HEK293 (cell line): ENCODE data around the gene TLL1.

Experiments
- CTCF ChIA-PET: fragments of 350-600 bp; formaldehyde crosslinking; extraction: SDS; loops from one replicate; lab custom pipeline; 2021; ENCODE audit warnings: antibody characterized with exemption; lab: Yijun Ruan, JAX
- POLR2A ChIA-PET: fragments of 300-600 bp; formaldehyde crosslinking; extraction: SDS; loops from one replicate; lab custom pipeline; 2020; ENCODE audit warnings: antibody characterized with exemption, inconsistent platforms; lab: Yijun Ruan, JAX
- H3K27ac ChIP-seq: fragments of 200-500 bp; sonication (Bioruptor generic); 2 replicates; pipeline ENCODE4 v1.5.1; 2014; ENCODE audit warnings: low read depth, low read length, control low read depth, inconsistent platforms; ENCODE audit errors: extremely low read depth
- H3K36me3 ChIP-seq, 2 experiments: fragments of 200-500 bp in 1 of 2; sonication (Bioruptor generic) in 1 of 2; 1 replicate in 1 of 2; 2 replicates in 1 of 2; pipeline ENCODE4 v1.5.1; 2014 to 2017; ENCODE audit warnings: inconsistent platforms in 2 of 2, low read length in 2 of 2; ENCODE audit not compliant: control insufficient read depth in 2 of 2, insufficient read depth in 1 of 2
- H3K4me1 ChIP-seq: fragments of 200-500 bp; sonication (Bioruptor generic); 2 replicates; pipeline ENCODE4 v1.5.1; 2014; ENCODE audit warnings: mild to moderate bottlenecking, low read length, inconsistent platforms; ENCODE audit not compliant: control insufficient read depth, insufficient read depth
- H3K4me3 ChIP-seq: 2 replicates; pipeline ENCODE4 v1.5.1; 2011; ENCODE audit warnings: low read depth, mild to moderate bottlenecking, control low read depth, low read length, moderate library complexity
- H3K9me3 ChIP-seq: fragments of 200-500 bp; sonication (Bioruptor generic); 2 replicates; pipeline ENCODE4 v1.5.1; 2014; ENCODE audit warnings: low read depth, low read length, inconsistent platforms; ENCODE audit not compliant: control insufficient read depth, insufficient read depth
- AEBP2 ChIP-seq: fragments of 450-650 bp; formaldehyde crosslinking; IDR thresholded peaks from 2 replicates; pipeline ENCODE4 v1.5.1; 2016; ENCODE audit warnings: missing biosample characterization, missing genetic modification characterization, borderline replicate concordance
- ZBTB8A ChIP-seq: fragments of 450-650 bp; formaldehyde crosslinking; IDR thresholded peaks from 2 replicates; pipeline ENCODE4 v1.5.1; 2016; ENCODE audit warnings: missing biosample characterization, missing genetic modification characterization
- ZNF133 ChIP-seq: fragments of 450-650 bp; formaldehyde crosslinking; IDR thresholded peaks from 2 replicates; pipeline ENCODE4 v1.5.1; 2016; ENCODE audit warnings: missing biosample characterization, missing genetic modification characterization
- ZNF335 ChIP-seq: fragments of 450-650 bp; formaldehyde crosslinking; conservative IDR thresholded peaks from 2 replicates; pipeline ENCODE4 v1.5.1; 2016; ENCODE audit warnings: missing biosample characterization, missing genetic modification characterization
- ZNF416 ChIP-seq: fragments of 450-650 bp; formaldehyde crosslinking; IDR thresholded peaks from 2 replicates; pipeline ENCODE4 v1.5.1; 2016; ENCODE audit warnings: missing biosample characterization, missing genetic modification characterization
- ZNF654 ChIP-seq: fragments of 450-650 bp; formaldehyde crosslinking; IDR thresholded peaks from 2 replicates; pipeline ENCODE4 v1.5.1; 2016; ENCODE audit warnings: low read depth, missing biosample characterization, missing genetic modification characterization
- ZNF791 ChIP-seq: fragments of 450-650 bp; formaldehyde crosslinking; IDR thresholded peaks from 2 replicates; pipeline ENCODE4 v1.5.1; 2016; ENCODE audit warnings: missing biosample characterization, missing genetic modification characterization
- ZSCAN30 ChIP-seq: fragments of 450-650 bp; IDR thresholded peaks from 2 replicates; pipeline ENCODE4 v1.5.1; 2018; ENCODE audit warnings: missing biosample characterization, mild to moderate bottlenecking, missing genetic modification characterization, moderate library complexity
- TF ChIP-seq, protein P1 (sequence below): fragments of 450-650 bp; formaldehyde crosslinking; IDR thresholded peaks from 2 replicates; pipeline ENCODE4; 2016; ENCODE audit warnings: missing biosample characterization, missing genetic modification characterization
- TF ChIP-seq, protein P2 (sequence below): fragments of 450-650 bp; formaldehyde crosslinking; IDR thresholded peaks from 2 replicates; pipeline ENCODE4 v1.5.1; 2017; ENCODE audit warnings: missing biosample characterization, missing genetic modification characterization
- TF ChIP-seq, protein P3 (sequence below): fragments of 450-650 bp; formaldehyde crosslinking; IDR thresholded peaks from 2 replicates; pipeline ENCODE4 v1.5.1; 2016; ENCODE audit warnings: missing biosample characterization, missing genetic modification characterization
- TF ChIP-seq, protein P4 (sequence below): fragments of 450-650 bp; formaldehyde crosslinking; optimal IDR thresholded peaks from 2 replicates; pipeline ENCODE3; 2016; ENCODE audit warnings: missing biosample characterization, mild to moderate bottlenecking, missing genetic modification characterization

The TLL1 gene

GRCh38 chr4:165866019-165866650 lies 6.9 kb upstream of the TLL1 start:
- TF ChIP-seq ZNF335: no peak
- TF ChIP-seq, protein P1, sequence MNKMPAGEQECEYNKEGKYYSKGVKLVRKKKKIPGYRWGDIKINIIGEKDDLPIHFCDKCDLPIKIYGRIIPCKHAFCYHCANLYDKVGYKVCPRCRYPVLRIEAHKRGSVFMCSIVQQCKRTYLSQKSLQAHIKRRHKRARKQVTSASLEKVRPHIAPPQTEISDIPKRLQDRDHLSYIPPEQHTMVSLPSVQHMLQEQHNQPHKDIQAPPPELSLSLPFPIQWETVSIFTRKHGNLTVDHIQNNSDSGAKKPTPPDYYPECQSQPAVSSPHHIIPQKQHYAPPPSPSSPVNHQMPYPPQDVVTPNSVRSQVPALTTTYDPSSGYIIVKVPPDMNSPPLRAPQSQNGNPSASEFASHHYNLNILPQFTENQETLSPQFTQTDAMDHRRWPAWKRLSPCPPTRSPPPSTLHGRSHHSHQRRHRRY (tag by site-specific recombination): no peak
- TF ChIP-seq ZNF791 (tag by site-specific recombination): no peak
- TF ChIP-seq AEBP2: no peak
- no peak for TF ChIP-seq ZNF654 (tag by site-specific recombination)
- POLR2A ChIA-PET: no interaction called here
- no peak overlapping the region for H3K4me3 ChIP-seq
- H3K9me3 ChIP-seq: no peaks in the 10 kb centered on the region
- H3K36me3 ChIP-seq: no peaks in the 10 kb centered on the region
- no peaks in the 10 kb centered on the region for H3K4me1 ChIP-seq
- H3K27ac ChIP-seq: no peak overlapping the region
- CTCF ChIA-PET: no interaction called here

- Histone ChIP-seq H3K4me3 (no peak overlapping the region), H3K9me3 (no peaks in the 10 kb centered on the region), H3K36me3 (no peaks in the 10 kb centered on the region), H3K27ac (no peak overlapping the region), H3K4me1 (no peaks in the 10 kb centered on the region)
- ChIA-PET CTCF (no interaction called here), POLR2A (no interaction called here)
- TF ChIP-seq ZNF133 (tag by site-specific recombination) (no peak), ZNF416 (no peak), ZSCAN30 (no peak), ZBTB8A (tag by site-specific recombination) (no peak)
- TF ChIP-seq, protein P2, sequence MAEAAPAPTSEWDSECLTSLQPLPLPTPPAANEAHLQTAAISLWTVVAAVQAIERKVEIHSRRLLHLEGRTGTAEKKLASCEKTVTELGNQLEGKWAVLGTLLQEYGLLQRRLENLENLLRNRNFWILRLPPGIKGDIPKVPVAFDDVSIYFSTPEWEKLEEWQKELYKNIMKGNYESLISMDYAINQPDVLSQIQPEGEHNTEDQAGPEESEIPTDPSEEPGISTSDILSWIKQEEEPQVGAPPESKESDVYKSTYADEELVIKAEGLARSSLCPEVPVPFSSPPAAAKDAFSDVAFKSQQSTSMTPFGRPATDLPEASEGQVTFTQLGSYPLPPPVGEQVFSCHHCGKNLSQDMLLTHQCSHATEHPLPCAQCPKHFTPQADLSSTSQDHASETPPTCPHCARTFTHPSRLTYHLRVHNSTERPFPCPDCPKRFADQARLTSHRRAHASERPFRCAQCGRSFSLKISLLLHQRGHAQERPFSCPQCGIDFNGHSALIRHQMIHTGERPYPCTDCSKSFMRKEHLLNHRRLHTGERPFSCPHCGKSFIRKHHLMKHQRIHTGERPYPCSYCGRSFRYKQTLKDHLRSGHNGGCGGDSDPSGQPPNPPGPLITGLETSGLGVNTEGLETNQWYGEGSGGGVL: no peak
- TF ChIP-seq, protein P3, sequence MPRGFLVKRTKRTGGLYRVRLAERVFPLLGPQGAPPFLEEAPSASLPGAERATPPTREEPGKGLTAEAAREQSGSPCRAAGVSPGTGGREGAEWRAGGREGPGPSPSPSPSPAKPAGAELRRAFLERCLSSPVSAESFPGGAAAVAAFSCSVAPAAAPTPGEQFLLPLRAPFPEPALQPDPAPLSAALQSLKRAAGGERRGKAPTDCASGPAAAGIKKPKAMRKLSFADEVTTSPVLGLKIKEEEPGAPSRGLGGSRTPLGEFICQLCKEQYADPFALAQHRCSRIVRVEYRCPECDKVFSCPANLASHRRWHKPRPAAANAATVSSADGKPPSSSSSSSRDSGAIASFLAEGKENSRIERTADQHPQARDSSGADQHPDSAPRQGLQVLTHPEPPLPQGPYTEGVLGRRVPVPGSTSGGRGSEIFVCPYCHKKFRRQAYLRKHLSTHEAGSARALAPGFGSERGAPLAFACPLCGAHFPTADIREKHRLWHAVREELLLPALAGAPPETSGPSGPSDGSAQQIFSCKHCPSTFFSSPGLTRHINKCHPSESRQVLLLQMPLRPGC (tag by site-specific recombination): no peak
- TF ChIP-seq, protein P4, sequence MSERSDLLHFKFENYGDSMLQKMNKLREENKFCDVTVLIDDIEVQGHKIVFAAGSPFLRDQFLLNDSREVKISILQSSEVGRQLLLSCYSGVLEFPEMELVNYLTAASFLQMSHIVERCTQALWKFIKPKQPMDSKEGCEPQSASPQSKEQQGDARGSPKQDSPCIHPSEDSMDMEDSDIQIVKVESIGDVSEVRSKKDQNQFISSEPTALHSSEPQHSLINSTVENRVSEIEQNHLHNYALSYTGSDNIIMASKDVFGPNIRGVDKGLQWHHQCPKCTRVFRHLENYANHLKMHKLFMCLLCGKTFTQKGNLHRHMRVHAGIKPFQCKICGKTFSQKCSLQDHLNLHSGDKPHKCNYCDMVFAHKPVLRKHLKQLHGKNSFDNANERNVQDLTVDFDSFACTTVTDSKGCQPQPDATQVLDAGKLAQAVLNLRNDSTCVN (tag by site-specific recombination): no peak
- TF ChIP-seq, protein P1 (tag by site-specific recombination): no peak
Measured at GRCh38 chr4:165867961-165868360, 5.1 kb upstream of the TLL1 start.
